Thyroid gland (tissue), 4 donors: Measurements from ENCODE around the gene SUMF1. TPM values are rescaled to one million over a fixed set of nuclear protein-coding genes. Genes with fewer than 3 reads are reported as not detected.

Experiments used
- DNase-seq, 2 donors: peaks; one replicate each; pipeline ENCODE4 v3.0.0-alpha.2; 2019
- H3K27ac ChIP-seq, 3 donors: fragments of 200-600 bp; sonication (generic); 1 replicate in 2 of 3; 2 replicates in 1 of 3; pipeline ENCODE4 v1.5.1; 2016 to 2019; ENCODE audit warnings: mild to moderate bottlenecking in 1 of 3, moderate library complexity in 1 of 3
- H3K27me3 ChIP-seq: fragments of 200-600 bp; sonication (generic); one replicate; pipeline ENCODE4 v1.5.1; 2019
- H3K36me3 ChIP-seq, 2 donors: fragments of 200-600 bp; sonication (generic); one replicate each; pipeline ENCODE4 v1.5.1; 2016 to 2019
- H3K4me1 ChIP-seq, 2 donors: fragments of 200-600 bp; sonication (generic); one replicate each; pipeline ENCODE4 v1.5.1; 2017 to 2019
- H3K4me3 ChIP-seq, 3 donors: fragments of 200-600 bp; sonication (generic); replicated peaks in 1 of 3; 1 replicate in 2 of 3; 2 replicates in 1 of 3; pipeline ENCODE4 v1.5.1; 2016; ENCODE audit warnings: mild to moderate bottlenecking in 1 of 3
- H3K9me3 ChIP-seq: fragments of 200-600 bp; sonication (generic); one replicate; pipeline ENCODE4 v1.5.1; 2017
- POLR2A ChIP-seq, 2 donors: fragments of 450-650 bp; IDR thresholded peaks; one replicate each; pipeline ENCODE4 v1.6.1; 2017; ENCODE audit warnings: antibody characterized with exemption in 2 of 2, mild to moderate bottlenecking in 2 of 2, moderate library complexity in 1 of 2
- WGBS, 2 donors: methylation state at CpG; one replicate each; pipeline ENCODE4 v1.1.5; 2017; 5-methylcytosine and 5-hydroxymethylcytosine counted together
- intact Hi-C: fragments of 100-400 bp; cut with DNase I; formaldehyde crosslinking; loops from one replicate; pipeline ENCODE4 v1.15.1; 2023
- total RNA-seq, 4 donors: library from RNA; depleted of rRNA; stranded (reverse); fragments of >200 nt; gene quantifications; one replicate each; pipeline ENCODE4 v1.2.3, GENCODE V29; 2016
- TF ChIP-seq, protein P1 (sequence below), 6 experiments: fragments of 200-600 bp in 3 of 6; fragments of 450-650 bp in 3 of 6; sonication (generic) in 3 of 6; IDR thresholded peaks; one replicate each; pipeline ENCODE4 v1.5.1; 2016 to 2019; ENCODE audit warnings: antibody characterized with exemption in 6 of 6, mild to moderate bottlenecking in 2 of 6, inconsistent platforms in 1 of 6, moderate library complexity in 1 of 6

Gene SUMF1
- total RNA-seq, 4 donors from 2014 or later = 58.8 to 98.3 (median 74.5) TPM

GRCh38 chr3:4359805-4360502 lies 107.1 kb downstream of the SUMF1 start:
- intact Hi-C loops = loop anchor here (5.0 kb wide), 1 partner anchor 277 kb away; no protein-coding TSS in a partner anchor
- no peaks in the 10 kb centered on the region for H3K9me3 ChIP-seq
- WGBS, 2 donors = 90 to 99% methylated on average over 12 of the region's 12 CpGs
- no peak for DNase-seq
- H3K27ac ChIP-seq = no peak overlapping the region
- no peaks in the 10 kb centered on the region for H3K27me3 ChIP-seq
- H3K4me3 ChIP-seq = no peak overlapping the region
- H3K4me1 ChIP-seq = peaks cover 14 to 33% of the 10 kb centered on the region in 2 donors
- no peaks in the 10 kb centered on the region for H3K36me3 ChIP-seq
- no peak for TF ChIP-seq POLR2A (IDR thresholded peaks at IDR 0.05)
- TF ChIP-seq, protein P1, sequence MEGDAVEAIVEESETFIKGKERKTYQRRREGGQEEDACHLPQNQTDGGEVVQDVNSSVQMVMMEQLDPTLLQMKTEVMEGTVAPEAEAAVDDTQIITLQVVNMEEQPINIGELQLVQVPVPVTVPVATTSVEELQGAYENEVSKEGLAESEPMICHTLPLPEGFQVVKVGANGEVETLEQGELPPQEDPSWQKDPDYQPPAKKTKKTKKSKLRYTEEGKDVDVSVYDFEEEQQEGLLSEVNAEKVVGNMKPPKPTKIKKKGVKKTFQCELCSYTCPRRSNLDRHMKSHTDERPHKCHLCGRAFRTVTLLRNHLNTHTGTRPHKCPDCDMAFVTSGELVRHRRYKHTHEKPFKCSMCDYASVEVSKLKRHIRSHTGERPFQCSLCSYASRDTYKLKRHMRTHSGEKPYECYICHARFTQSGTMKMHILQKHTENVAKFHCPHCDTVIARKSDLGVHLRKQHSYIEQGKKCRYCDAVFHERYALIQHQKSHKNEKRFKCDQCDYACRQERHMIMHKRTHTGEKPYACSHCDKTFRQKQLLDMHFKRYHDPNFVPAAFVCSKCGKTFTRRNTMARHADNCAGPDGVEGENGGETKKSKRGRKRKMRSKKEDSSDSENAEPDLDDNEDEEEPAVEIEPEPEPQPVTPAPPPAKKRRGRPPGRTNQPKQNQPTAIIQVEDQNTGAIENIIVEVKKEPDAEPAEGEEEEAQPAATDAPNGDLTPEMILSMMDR (IDR thresholded peaks at IDR 0.05) = no peak

- DNase-seq = no peak
- intact Hi-C loops = loop anchor here (5.0 kb wide), 1 partner anchor 279 kb away; no protein-coding TSS in a partner anchor
- WGBS, 2 donors = 30 to 35% methylated on average over 4 of the region's 4 CpGs
These were observed 108.8 kb downstream of the SUMF1 start for GRCh38 chr3:4358273-4358672.

DNA sequence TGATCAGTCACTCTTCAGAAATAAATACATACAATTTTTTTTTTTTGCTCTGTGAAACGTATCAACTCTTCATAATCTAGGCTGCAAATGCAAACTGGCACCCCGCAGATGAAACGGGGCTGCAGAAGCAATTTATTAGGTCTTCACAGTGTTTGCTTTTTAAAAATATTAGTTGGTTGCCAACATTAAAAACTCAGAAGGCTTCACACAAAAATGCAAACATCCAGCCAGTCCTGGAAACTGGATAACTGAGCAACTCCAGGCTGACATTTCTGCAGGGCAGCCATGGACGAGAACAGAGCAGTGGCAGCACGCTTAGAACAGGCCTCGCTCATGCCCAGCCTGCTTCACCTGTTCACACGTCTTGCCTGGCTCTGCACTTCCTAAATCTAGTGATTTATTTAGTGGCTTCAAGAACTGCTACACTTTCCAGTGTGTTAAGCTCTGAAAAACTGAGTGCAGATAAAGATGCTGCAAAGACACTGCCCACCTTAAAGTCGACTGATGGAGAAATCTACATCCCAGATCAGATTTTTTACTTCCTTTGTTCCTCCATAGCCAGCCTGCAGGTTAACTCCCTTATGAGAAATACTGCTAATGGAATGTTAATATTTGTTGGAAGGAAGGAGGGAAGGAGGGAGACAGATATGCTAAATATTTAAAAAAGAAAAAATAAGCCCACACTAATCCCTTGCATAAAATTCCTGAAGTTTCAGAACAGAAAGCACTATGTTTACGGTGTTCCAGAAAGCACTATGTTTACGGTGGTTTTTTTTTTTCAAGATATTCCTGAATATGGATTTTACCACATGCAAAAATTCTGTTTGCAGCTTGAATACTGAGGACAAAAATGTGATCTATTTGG lies 110.3 kb downstream of the SUMF1 start:
- H3K27ac ChIP-seq = peak overlapping the region in 2 of 3 donors; percentile 58 to 75
- DNase-seq = peak; percentile 18 to 28
- peaks cover 14 to 36% of the 10 kb centered on the region in 2 donors for H3K4me1 ChIP-seq
- H3K4me3 ChIP-seq = no peak overlapping the region
- 85 to 88% methylated on average over 10 of the region's 10 CpGs for WGBS, 2 donors
- intact Hi-C loops = loop anchor here (5.0 kb wide), 1 partner anchor 281 kb away; no protein-coding TSS in a partner anchor
- no peaks in the 10 kb centered on the region for H3K27me3 ChIP-seq
- H3K36me3 ChIP-seq = no peaks in the 10 kb centered on the region
- no peaks in the 10 kb centered on the region for H3K9me3 ChIP-seq
- TF ChIP-seq POLR2A (IDR thresholded peaks at IDR 0.05) = no peak
- TF ChIP-seq, protein P1 (IDR thresholded peaks at IDR 0.05) = no peak

More at GRCh38 chr3:4358273-4358672, 108.8 kb downstream of the SUMF1 start:
- Histone ChIP-seq H3K4me1 (peaks cover 14 to 34% of the 10 kb centered on the region in 2 donors), H3K27ac (peak overlapping the region in 1 of 3 donors; percentile 50), H3K9me3 (no peaks in the 10 kb centered on the region), H3K4me3 (no peak overlapping the region), H3K36me3 (no peaks in the 10 kb centered on the region), H3K27me3 (no peaks in the 10 kb centered on the region)
- TF ChIP-seq, protein P1 (IDR thresholded peaks at IDR 0.05) = no peak
- no peak for TF ChIP-seq POLR2A (IDR thresholded peaks at IDR 0.05)

DNA sequence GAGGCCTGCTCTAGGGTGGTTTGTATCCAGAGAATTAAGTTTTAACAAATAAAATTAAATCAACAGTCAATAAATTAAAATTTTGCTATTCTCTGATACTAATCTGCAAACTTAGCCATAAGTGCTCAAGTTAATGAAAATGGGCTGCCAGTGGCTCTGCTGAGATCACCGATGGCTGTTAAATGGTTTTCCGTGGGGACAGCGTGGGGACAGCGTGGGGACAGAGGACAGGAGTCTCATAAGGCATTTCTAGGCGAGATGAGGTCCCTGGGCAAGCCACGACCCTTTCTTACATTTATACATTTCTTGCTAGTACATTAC lies 110.9 kb downstream of the SUMF1 start:
- H3K9me3 ChIP-seq = no peaks in the 10 kb centered on the region

More for the DNA sequence above, 110.9 kb downstream of the SUMF1 start:
- WGBS, 2 donors = 96 to 97% methylated on average over 6 of the region's 6 CpGs
- no peaks in the 10 kb centered on the region for H3K36me3 ChIP-seq
- intact Hi-C loops = loop anchor here (5.0 kb wide), 1 partner anchor 281 kb away; no protein-coding TSS in a partner anchor
- no peak for DNase-seq
- H3K27me3 ChIP-seq = no peaks in the 10 kb centered on the region
- H3K27ac ChIP-seq = peak overlapping the region; percentile 19 to 75 (median 58)
- no peak overlapping the region for H3K4me3 ChIP-seq
- TF ChIP-seq POLR2A (IDR thresholded peaks at IDR 0.05) = no peak
- TF ChIP-seq, protein P1 (IDR thresholded peaks at IDR 0.05) = no peak
- peaks cover 14 to 42% of the 10 kb centered on the region in 2 donors for H3K4me1 ChIP-seq
